GM19099 (cell line): ENCODE measurements around the gene HMCN2.

Experiments used
- POLR2A ChIP-seq: IDR thresholded peaks from 3 replicates; pipeline ENCODE4 v1.6.1; 2011; ENCODE audit warnings: low read depth; ENCODE audit not compliant: insufficient read length; ENCODE audit errors: extremely low read depth

The HMCN2 gene

GRCh38 chr9:130347036-130347435, 81.5 kb downstream of the HMCN2 start:
- TF ChIP-seq POLR2A, result no peak

- no peak for TF ChIP-seq POLR2A
Measured at GRCh38 chr9:130347931-130348330, 82.4 kb downstream of the HMCN2 start.

- no peak for TF ChIP-seq POLR2A
Measured at GRCh38 chr9:130348341-130348740, 82.8 kb downstream of the HMCN2 start.

GRCh38 chr9:130348881-130349280, 83.3 kb downstream of the HMCN2 start:
- no peak for TF ChIP-seq POLR2A

GRCh38 chr9:130349398-130349797, 83.8 kb downstream of the HMCN2 start:
- no peak for TF ChIP-seq POLR2A

- no peak for TF ChIP-seq POLR2A
Measured at GRCh38 chr9:130351343-130351742, 85.8 kb downstream of the HMCN2 start.

GRCh38 chr9:130352081-130352480, 86.5 kb downstream of the HMCN2 start:
- TF ChIP-seq POLR2A, result no peak

GRCh38 chr9:130352586-130353285, 87.2 kb downstream of the HMCN2 start:
- no peak for TF ChIP-seq POLR2A

- no peak for TF ChIP-seq POLR2A
Measured at GRCh38 chr9:130354378-130354777, 88.8 kb downstream of the HMCN2 start.

GRCh38 chr9:130354806-130355205, 89.2 kb downstream of the HMCN2 start:
- no peak for TF ChIP-seq POLR2A

GRCh38 chr9:130356033-130356432, 90.5 kb downstream of the HMCN2 start:
- no peak for TF ChIP-seq POLR2A

- TF ChIP-seq POLR2A, result no peak
Measured at GRCh38 chr9:130356877-130357584, 91.5 kb downstream of the HMCN2 start.

- TF ChIP-seq POLR2A, result no peak
Measured at GRCh38 chr9:130358928-130359327, 93.4 kb downstream of the HMCN2 start.

- TF ChIP-seq POLR2A, result no peak
Measured at GRCh38 chr9:130359819-130360218, 94.3 kb downstream of the HMCN2 start.

- TF ChIP-seq POLR2A, result no peak
Measured at GRCh38 chr9:130360672-130361071, 95.1 kb downstream of the HMCN2 start.

GRCh38 chr9:130361873-130362362, 96.4 kb downstream of the HMCN2 start:
- TF ChIP-seq POLR2A, result no peak
